SK-N-SH treated with all-trans-retinoic acid at 6 μM for 48 hours (cell line): ENCODE data around the gene TRAPPC1.
A peak's percentile ranks its signal among the peaks of the same experiment; 100 is the strongest.

ENCODE experiments used
- ATAC-seq: fragments of 200-7000 bp; cut with Tn5 transposase; 3 replicates; pipeline ENCODE4 v1.9.1; 2020; ENCODE audit warnings: mild to moderate bottlenecking, moderate library complexity
- ARNTL ChIP-seq: fragments of 450-650 bp; formaldehyde crosslinking; IDR thresholded peaks from 2 replicates; pipeline ENCODE4 v1.5.0; 2020; ENCODE audit warnings: low read depth, mild to moderate bottlenecking, moderate library complexity, borderline replicate concordance
- BACH2 ChIP-seq: fragments of 250-450 bp; sonication (Bioruptor Pico); IDR thresholded peaks from 2 replicates; pipeline ENCODE4 v1.9.0; 2021; ENCODE audit warnings: mild to moderate bottlenecking, borderline replicate concordance
- CSDC2 ChIP-seq: fragments of 250-450 bp; sonication (Bioruptor Pico); IDR thresholded peaks from 2 replicates; pipeline ENCODE4 v1.5.0; 2020; ENCODE audit warnings: mild to moderate bottlenecking, moderate library complexity
- CSRNP3 ChIP-seq: fragments of 250-450 bp; sonication (Bioruptor Pico); IDR thresholded peaks from 2 replicates; pipeline ENCODE4 v1.5.1; 2021; ENCODE audit warnings: mild to moderate bottlenecking, moderate library complexity
- ESRRG ChIP-seq: fragments of 250-450 bp; sonication (Bioruptor Pico); IDR thresholded peaks from 2 replicates; pipeline ENCODE4 v1.6.1; 2021; ENCODE audit warnings: mild to moderate bottlenecking
- OSR1 ChIP-seq: fragments of 250-450 bp; sonication (Bioruptor Pico); IDR thresholded peaks from 2 replicates; pipeline ENCODE4 v1.8.0; 2022; ENCODE audit warnings: moderate library complexity, mild to moderate bottlenecking, inconsistent platforms
- PATZ1 ChIP-seq: fragments of 250-450 bp; sonication (Bioruptor Pico); IDR thresholded peaks from 2 replicates; pipeline ENCODE4 v1.8.0; 2020; ENCODE audit warnings: mild to moderate bottlenecking, moderate library complexity, borderline replicate concordance
- POU6F1 ChIP-seq: fragments of 250-450 bp; sonication (Bioruptor Pico); IDR thresholded peaks from 2 replicates; pipeline ENCODE4 v1.8.0; 2021; ENCODE audit warnings: low read depth, mild to moderate bottlenecking, moderate library complexity, borderline replicate concordance
- PPARA ChIP-seq: fragments of 250-450 bp; sonication (Bioruptor Pico); IDR thresholded peaks from 2 replicates; pipeline ENCODE4 v1.5.0; 2020; ENCODE audit warnings: mild to moderate bottlenecking, borderline replicate concordance
- RARB ChIP-seq: fragments of 250-450 bp; sonication (Bioruptor Pico); IDR thresholded peaks from 2 replicates; pipeline ENCODE4 v1.8.0; 2021; ENCODE audit warnings: mild to moderate bottlenecking, moderate library complexity
- SNAI2 ChIP-seq: fragments of 250-450 bp; sonication (Bioruptor Pico); IDR thresholded peaks from 2 replicates; pipeline ENCODE4 v1.5.0; 2020; ENCODE audit warnings: mild to moderate bottlenecking, moderate library complexity
- TCF4 ChIP-seq: fragments of 250-450 bp; sonication (Bioruptor Pico); IDR thresholded peaks from 2 replicates; pipeline ENCODE4 v1.8.0; 2021; ENCODE audit warnings: mild to moderate bottlenecking, moderate library complexity, borderline replicate concordance
- TOX ChIP-seq: fragments of 250-450 bp; sonication (Bioruptor Pico); IDR thresholded peaks from 2 replicates; pipeline ENCODE4 v1.8.0; 2021; ENCODE audit warnings: mild to moderate bottlenecking, moderate library complexity, borderline replicate concordance
- TSHZ2 ChIP-seq: fragments of 250-450 bp; sonication (Bioruptor Pico); IDR thresholded peaks from 2 replicates; pipeline ENCODE4 v1.5.0; 2020; ENCODE audit warnings: mild to moderate bottlenecking, moderate library complexity
- ZC3H10 ChIP-seq: fragments of 250-450 bp; sonication (Bioruptor Pico); IDR thresholded peaks from 2 replicates; pipeline ENCODE4 v1.5.1; 2021; ENCODE audit warnings: mild to moderate bottlenecking, moderate library complexity
- ZFP3 ChIP-seq: fragments of 250-450 bp; sonication (Bioruptor Pico); IDR thresholded peaks from 2 replicates; pipeline ENCODE4 v1.5.0; 2020; ENCODE audit warnings: mild to moderate bottlenecking, moderate library complexity
- ZNF565 ChIP-seq: fragments of 450-650 bp; formaldehyde crosslinking; conservative IDR thresholded peaks from 2 replicates; pipeline ENCODE4 v1.5.0; 2020; ENCODE audit warnings: low read depth, mild to moderate bottlenecking, moderate library complexity
- ZNF70 ChIP-seq: fragments of 450-650 bp; formaldehyde crosslinking; IDR thresholded peaks from 2 replicates; pipeline ENCODE4 v1.5.0; 2020; ENCODE audit warnings: mild to moderate bottlenecking, moderate library complexity
- ZNF8 ChIP-seq: fragments of 450-650 bp; formaldehyde crosslinking; IDR thresholded peaks from 2 replicates; pipeline ENCODE4 v1.5.0; 2020; ENCODE audit warnings: mild to moderate bottlenecking, moderate library complexity

Gene TRAPPC1

GRCh38 chr17:7916385-7916682 lies 15.4 kb downstream of the TRAPPC1 start (continued):
- TF ChIP-seq OSR1 (CRISPR knock-in tag) (no peak), CSDC2 (CRISPR knock-in tag) (no peak), BACH2 (CRISPR knock-in tag) (no peak)

GRCh38 chr17:7915611-7916384 lies 15.9 kb downstream of the TRAPPC1 start, which contains the start of gene RNF227:
Gene RNF227, minus strand, starts transcription at chr17:7916289. Its CDS starts 94 bp downstream, at chr17:7916195.
- ATAC-seq: peak; percentile 85

GRCh38 chr17:7915179-7915610 lies 16.6 kb downstream of the TRAPPC1 start:
- no peak for TF ChIP-seq CSDC2 (CRISPR knock-in tag)
- TF ChIP-seq POU6F1: no peak
- TF ChIP-seq RARB: no peak
- TF ChIP-seq ZNF8 (CRISPR knock-in tag): no peak
- TF ChIP-seq ZNF565 (CRISPR knock-in tag): no peak
- TF ChIP-seq BACH2 (CRISPR knock-in tag): no peak
- TF ChIP-seq ESRRG (CRISPR knock-in tag): no peak
- no peak for TF ChIP-seq OSR1 (CRISPR knock-in tag)
- TF ChIP-seq PATZ1 (CRISPR knock-in tag): no peak
- ATAC-seq: peak; percentile 72

More at GRCh38 chr17:7915611-7916384, 15.9 kb downstream of the TRAPPC1 start, which contains the start of gene RNF227:
- TF ChIP-seq ZFP3 (CRISPR knock-in tag): no peak
- TF ChIP-seq OSR1 (CRISPR knock-in tag): no peak
- 0 out of 2 replicates have a peak, but pooled peaks have one; percentile 10 for TF ChIP-seq SNAI2 (CRISPR knock-in tag)
- no peak for TF ChIP-seq ESRRG (CRISPR knock-in tag)
- peak; percentile 83; the same call in 1 of the 2 replicates for TF ChIP-seq CSDC2 (CRISPR knock-in tag)
- TF ChIP-seq POU6F1: no peak

- ATAC-seq: peak; percentile 48
- no peak for TF ChIP-seq TCF4
- TF ChIP-seq ESRRG (CRISPR knock-in tag): no peak
- TF ChIP-seq CSDC2 (CRISPR knock-in tag): no peak
- no peak for TF ChIP-seq SNAI2 (CRISPR knock-in tag)
- no peak for TF ChIP-seq PPARA (CRISPR knock-in tag)
- no peak for TF ChIP-seq ZFP3 (CRISPR knock-in tag)
- TF ChIP-seq TOX (CRISPR knock-in tag): no peak
- no peak for TF ChIP-seq OSR1 (CRISPR knock-in tag)
- no peak for TF ChIP-seq CSRNP3 (CRISPR knock-in tag)
- no peak for TF ChIP-seq ZC3H10 (CRISPR knock-in tag)
These were observed 18.7 kb downstream of the TRAPPC1 start for GRCh38 chr17:7912927-7913524.

- no peak for ATAC-seq
- TF ChIP-seq PPARA (CRISPR knock-in tag) (no peak), ZNF70 (CRISPR knock-in tag) (no peak), TOX (CRISPR knock-in tag) (no peak), ZFP3 (CRISPR knock-in tag) (no peak), SNAI2 (CRISPR knock-in tag) (no peak), TSHZ2 (CRISPR knock-in tag) (no peak), OSR1 (CRISPR knock-in tag) (no peak), ZNF8 (CRISPR knock-in tag) (no peak), CSDC2 (CRISPR knock-in tag) (no peak), ARNTL (CRISPR knock-in tag) (no peak), PATZ1 (CRISPR knock-in tag) (no peak)
These were observed 20.6 kb downstream of the TRAPPC1 start for GRCh38 chr17:7911116-7911515.
